Endothelial cell of hepatic sinusoid (primary cell): ENCODE results near the gene SEMA6C.

Experiments
- in situ Hi-C: cut with HindIII; loops from 2 replicates; pipeline ENCODE4 v1.10.0; 2017; ENCODE audit warnings: low sequenced_read_pairs

Gene SEMA6C

GRCh38 chr1:151131701-151132334, 14.6 kb downstream of the SEMA6C start:
- in situ Hi-C loops = no loop called here

GRCh38 chr1:151130987-151131586, 15.3 kb downstream of the SEMA6C start:
- in situ Hi-C loops = no loop called here

GRCh38 chr1:151128800-151129199, 17.6 kb downstream of the SEMA6C start:
- in situ Hi-C loops = no loop called here

GRCh38 chr1:151124763-151125403, 21.5 kb downstream of the SEMA6C start:
- in situ Hi-C loops = loop anchor here (5.0 kb wide), 1 partner anchor 32 kb away; the partner anchor contains the start of gene TNFAIP8L2

GRCh38 chr1:151113877-151114276, 32.6 kb downstream of the SEMA6C start:
- in situ Hi-C loops = no loop called here

GRCh38 chr1:151108331-151108730, 38.1 kb downstream of the SEMA6C start:
- in situ Hi-C loops = no loop called here

- in situ Hi-C loops = no loop called here
Observed at GRCh38 chr1:151106894-151107293, 39.5 kb downstream of the SEMA6C start.

- in situ Hi-C loops = no loop called here
Observed at GRCh38 chr1:151104630-151105029, 41.8 kb downstream of the SEMA6C start.

- in situ Hi-C loops = loop anchor here (10.0 kb wide), 1 partner anchor 57 kb away; the partner anchor contains the start of gene TNFAIP8L2
Observed at GRCh38 chr1:151098126-151098525, 48.3 kb downstream of the SEMA6C start.

- in situ Hi-C loops = loop anchor here (10.0 kb wide), 1 partner anchor 57 kb away; the partner anchor contains the start of gene TNFAIP8L2
Observed at GRCh38 chr1:151097426-151097825, 49.0 kb downstream of the SEMA6C start.

- in situ Hi-C loops = no loop called here
Observed at GRCh38 chr1:151085953-151086559, 60.4 kb downstream of the SEMA6C start.
